Progenitor cell of endocrine pancreas (in vitro differentiated cells): Measurements from ENCODE around the gene ACOXL. TPM values are rescaled to one million over a fixed set of nuclear protein-coding genes. Genes with fewer than 3 reads are reported as not detected.
A peak's percentile ranks its signal among the peaks of the same experiment; 100 is the strongest.

ENCODE experiments used
- DNase-seq: peaks from one replicate; pipeline ENCODE4 v3.0.0; 2021; ENCODE audit warnings: low spot score; ENCODE audit not compliant: unreplicated experiment
- H3K27ac Mint-ChIP-seq: 2 replicates; pipeline ENCODE4 v1.8.0; 2021; ENCODE audit warnings: mild to moderate bottlenecking, moderate library complexity, mixed read lengths
- H3K27me3 Mint-ChIP-seq: 2 replicates; pipeline ENCODE4 v1.8.0; 2021; ENCODE audit warnings: mixed read lengths
- H3K36me3 Mint-ChIP-seq: 2 replicates; pipeline ENCODE4 v1.8.0; 2022; ENCODE audit warnings: mixed read lengths; ENCODE audit not compliant: insufficient read depth
- H3K4me1 Mint-ChIP-seq: 2 replicates; pipeline ENCODE4 v1.8.0; 2021; ENCODE audit warnings: low read depth, mixed read lengths
- H3K4me3 Mint-ChIP-seq: 2 replicates; pipeline ENCODE4 v1.8.0; 2021; ENCODE audit warnings: low read depth, mild to moderate bottlenecking, moderate library complexity, mixed read lengths
- H3K9me3 Mint-ChIP-seq: 2 replicates; pipeline ENCODE4 v1.8.0; 2021; ENCODE audit warnings: low read depth, mixed read lengths
- total RNA-seq: library from RNA; stranded (reverse); gene quantifications from 2 replicates; pipeline ENCODE4 v1.2.1, GENCODE V29; 2021
- TF ChIP-seq, protein P1 (sequence below): fragments of 200-600 bp; sonication (generic); IDR thresholded peaks from one replicate; pipeline ENCODE4 v1.5.0; 2021; ENCODE audit warnings: antibody characterized with exemption, mild to moderate bottlenecking; ENCODE audit not compliant: unreplicated experiment

Gene ACOXL
- total RNA-seq, 1 donor from 2014 or later, result 0.19 TPM

DNA sequence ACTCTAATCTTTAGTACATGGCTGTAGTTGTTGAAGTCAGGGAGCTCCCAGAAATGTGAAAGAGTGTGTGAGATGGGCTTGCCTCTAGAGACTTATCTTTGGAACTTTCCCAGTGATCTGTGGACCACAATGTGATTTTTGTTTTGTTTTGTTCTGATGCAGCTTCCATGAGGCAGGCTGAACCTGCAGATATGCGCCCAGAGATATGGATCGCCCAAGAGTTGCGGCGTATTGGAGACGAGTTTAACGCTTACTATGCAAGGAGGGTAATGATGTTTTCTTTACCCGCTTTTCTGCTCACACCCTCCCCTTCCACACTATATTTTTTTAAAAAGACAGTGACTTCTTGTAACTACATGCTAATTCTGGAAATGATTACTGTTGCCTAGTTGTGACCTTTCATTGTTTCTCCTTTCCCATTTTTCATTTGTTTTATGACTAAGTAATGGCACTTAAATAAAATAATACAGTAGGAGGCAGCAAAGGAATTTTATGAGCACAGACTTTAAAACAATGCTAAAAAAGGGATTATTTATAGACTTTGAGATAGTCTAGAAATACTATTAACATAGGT is 417.6 kb downstream of the ACOXL start:
- Mint-ChIP-seq H3K27ac (no peak overlapping the region), H3K9me3 (no peaks in the 10 kb centered on the region), H3K4me1 (peaks cover 9% of the 10 kb centered on the region), H3K4me3 (no peak overlapping the region), H3K27me3 (no peaks in the 10 kb centered on the region), H3K36me3 (peaks cover 26% of the 10 kb centered on the region)
- DNase-seq, result no peak
- TF ChIP-seq, protein P1, sequence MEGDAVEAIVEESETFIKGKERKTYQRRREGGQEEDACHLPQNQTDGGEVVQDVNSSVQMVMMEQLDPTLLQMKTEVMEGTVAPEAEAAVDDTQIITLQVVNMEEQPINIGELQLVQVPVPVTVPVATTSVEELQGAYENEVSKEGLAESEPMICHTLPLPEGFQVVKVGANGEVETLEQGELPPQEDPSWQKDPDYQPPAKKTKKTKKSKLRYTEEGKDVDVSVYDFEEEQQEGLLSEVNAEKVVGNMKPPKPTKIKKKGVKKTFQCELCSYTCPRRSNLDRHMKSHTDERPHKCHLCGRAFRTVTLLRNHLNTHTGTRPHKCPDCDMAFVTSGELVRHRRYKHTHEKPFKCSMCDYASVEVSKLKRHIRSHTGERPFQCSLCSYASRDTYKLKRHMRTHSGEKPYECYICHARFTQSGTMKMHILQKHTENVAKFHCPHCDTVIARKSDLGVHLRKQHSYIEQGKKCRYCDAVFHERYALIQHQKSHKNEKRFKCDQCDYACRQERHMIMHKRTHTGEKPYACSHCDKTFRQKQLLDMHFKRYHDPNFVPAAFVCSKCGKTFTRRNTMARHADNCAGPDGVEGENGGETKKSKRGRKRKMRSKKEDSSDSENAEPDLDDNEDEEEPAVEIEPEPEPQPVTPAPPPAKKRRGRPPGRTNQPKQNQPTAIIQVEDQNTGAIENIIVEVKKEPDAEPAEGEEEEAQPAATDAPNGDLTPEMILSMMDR, result no peak

DNA sequence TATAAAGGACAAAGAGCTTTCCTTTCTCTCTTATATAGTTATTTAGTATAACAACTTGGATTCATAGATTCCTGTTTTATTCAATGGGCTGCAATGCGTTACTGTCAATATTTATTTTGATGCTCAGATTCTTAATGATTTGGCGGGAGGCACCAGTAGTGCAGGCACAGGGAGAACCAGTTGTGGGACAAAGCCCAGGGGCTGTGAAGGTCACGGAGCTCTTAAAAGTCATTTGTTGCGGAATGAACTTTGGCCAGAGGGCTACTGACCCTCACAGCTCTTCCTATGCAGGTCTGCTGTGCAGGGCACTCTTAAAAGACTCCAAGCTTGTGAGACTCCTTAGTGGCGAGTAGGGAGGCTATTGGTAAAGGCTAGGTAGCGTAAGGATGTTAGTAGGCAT is 422.4 kb downstream of the ACOXL start:
- Mint-ChIP-seq H3K27me3 (no peaks in the 10 kb centered on the region), H3K9me3 (no peaks in the 10 kb centered on the region), H3K4me1 (peaks cover 36% of the 10 kb centered on the region), H3K4me3 (no peak overlapping the region), H3K27ac (no peak overlapping the region), H3K36me3 (peaks cover 33% of the 10 kb centered on the region)
- TF ChIP-seq, protein P1, result no peak
- no peak for DNase-seq

DNA sequence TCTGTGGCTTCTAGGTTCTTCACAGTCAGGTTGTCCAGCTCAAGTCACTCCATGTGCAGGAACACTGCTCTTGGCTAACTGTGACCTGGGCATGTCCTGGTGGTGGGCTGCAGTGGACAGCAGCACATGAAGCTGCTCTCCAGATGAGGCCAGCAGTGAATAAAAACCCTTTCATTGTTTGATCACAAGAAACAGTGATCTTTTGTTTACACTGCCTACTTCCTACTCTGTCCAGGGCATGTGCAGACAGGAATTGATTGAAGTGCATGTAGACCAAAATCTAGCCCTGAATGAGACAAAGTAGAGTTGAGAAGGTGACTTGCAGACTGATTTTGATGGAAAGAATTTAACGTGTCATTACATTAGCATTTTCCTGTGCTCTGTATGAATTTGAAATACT is 423.2 kb downstream of the ACOXL start:
- DNase-seq, result no peak
- Mint-ChIP-seq H3K27me3 (no peaks in the 10 kb centered on the region), H3K9me3 (no peaks in the 10 kb centered on the region), H3K4me1 (peaks cover 41% of the 10 kb centered on the region), H3K36me3 (peaks cover 33% of the 10 kb centered on the region), H3K27ac (peak overlapping the region; percentile 91), H3K4me3 (no peak overlapping the region)
- TF ChIP-seq, protein P1, result no peak

DNA sequence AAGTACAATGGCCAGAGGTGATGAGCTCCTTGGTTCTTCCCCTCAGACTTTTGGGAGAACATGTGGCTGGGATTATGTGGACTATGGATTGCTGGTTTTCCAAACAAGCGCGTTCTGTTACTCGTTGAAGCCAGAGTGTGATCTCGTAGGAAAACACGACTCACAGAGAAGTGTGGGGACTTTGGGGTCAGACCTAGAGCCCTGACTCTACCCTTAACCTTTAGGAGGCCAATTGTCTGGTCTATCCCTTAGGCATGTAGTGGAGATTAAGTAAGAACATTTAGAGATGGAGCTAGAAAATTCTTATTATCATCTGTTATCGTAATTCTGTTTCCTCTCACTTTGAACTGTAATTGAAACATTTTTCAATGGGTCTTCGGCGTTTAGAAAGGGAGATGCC is 424.2 kb downstream of the ACOXL start:
- no peak for DNase-seq
- no peak overlapping the region for H3K4me3 Mint-ChIP-seq
- H3K36me3 Mint-ChIP-seq, result peaks cover 32% of the 10 kb centered on the region
- TF ChIP-seq, protein P1, result no peak
- H3K4me1 Mint-ChIP-seq, result peaks cover 43% of the 10 kb centered on the region
- no peaks in the 10 kb centered on the region for H3K27me3 Mint-ChIP-seq
- H3K9me3 Mint-ChIP-seq, result no peaks in the 10 kb centered on the region
- peak overlapping the region; percentile 11 for H3K27ac Mint-ChIP-seq

DNA sequence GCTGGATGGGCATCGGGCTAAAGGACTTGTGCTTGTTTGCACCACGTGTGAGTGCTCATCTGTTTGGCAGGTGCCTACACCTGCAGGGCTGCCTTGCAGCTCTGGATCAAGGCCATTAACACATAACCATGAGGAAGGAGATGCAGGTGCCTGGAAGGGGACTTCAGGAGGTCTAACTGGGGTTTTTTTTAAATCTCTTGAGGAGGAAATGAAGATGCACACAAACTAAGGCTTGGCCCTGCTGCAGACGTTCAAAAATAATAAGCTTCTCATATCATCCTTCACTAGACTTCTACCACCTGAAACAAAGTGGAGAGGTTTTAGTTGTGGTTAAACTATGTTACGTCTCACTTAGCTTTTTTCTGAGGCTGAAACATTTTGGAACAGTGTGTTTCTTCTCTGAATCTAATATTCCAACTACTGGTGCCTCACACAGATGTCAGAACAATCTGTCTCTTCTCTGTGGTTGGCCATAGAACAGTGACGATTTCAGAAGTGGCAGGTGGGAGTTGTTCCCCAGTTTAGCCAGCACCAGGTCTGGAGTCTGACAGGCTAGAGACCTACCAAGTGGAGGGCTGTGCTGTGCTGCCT is 424.8 kb downstream of the ACOXL start:
- H3K4me3 Mint-ChIP-seq, result no peak overlapping the region
- peaks cover 30% of the 10 kb centered on the region for H3K36me3 Mint-ChIP-seq
- TF ChIP-seq, protein P1, result no peak
- H3K27ac Mint-ChIP-seq, result no peak overlapping the region
- no peaks in the 10 kb centered on the region for H3K9me3 Mint-ChIP-seq
- H3K4me1 Mint-ChIP-seq, result peaks cover 47% of the 10 kb centered on the region
- no peaks in the 10 kb centered on the region for H3K27me3 Mint-ChIP-seq
- no peak for DNase-seq
